Stomach (tissue), 4 donors: ENCODE measurements around the gene FEZ2.

Experiments used
- CTCF ChIP-seq, 7 experiments: fragments of 450-650 bp in 4 of 7; fragments of 200-600 bp in 3 of 7; sonication (generic) in 3 of 7; IDR thresholded peaks; one replicate each; pipeline ENCODE4 v1.5.1; 2016 to 2019; ENCODE audit warnings: antibody characterized with exemption in 7 of 7, control low read depth in 2 of 7, mild to moderate bottlenecking in 1 of 7
- EP300 ChIP-seq: sonication (generic); formaldehyde crosslinking; IDR thresholded peaks from one replicate; pipeline ENCODE4 v1.6.1; 2017; ENCODE audit warnings: antibody characterized with exemption
- POLR2A ChIP-seq, 4 donors: fragments of 450-650 bp; IDR thresholded peaks; one replicate each; pipeline ENCODE4 v1.6.1; 2016; ENCODE audit warnings: antibody characterized with exemption in 4 of 4, control low read depth in 2 of 4, mild to moderate bottlenecking in 1 of 4, moderate library complexity in 1 of 4
- POLR2AphosphoS5 ChIP-seq, 3 donors: sonication (generic); formaldehyde crosslinking; IDR thresholded peaks; one replicate each; pipeline ENCODE4 v1.6.1; 2016; ENCODE audit warnings: antibody characterized with exemption in 3 of 3

DNA sequence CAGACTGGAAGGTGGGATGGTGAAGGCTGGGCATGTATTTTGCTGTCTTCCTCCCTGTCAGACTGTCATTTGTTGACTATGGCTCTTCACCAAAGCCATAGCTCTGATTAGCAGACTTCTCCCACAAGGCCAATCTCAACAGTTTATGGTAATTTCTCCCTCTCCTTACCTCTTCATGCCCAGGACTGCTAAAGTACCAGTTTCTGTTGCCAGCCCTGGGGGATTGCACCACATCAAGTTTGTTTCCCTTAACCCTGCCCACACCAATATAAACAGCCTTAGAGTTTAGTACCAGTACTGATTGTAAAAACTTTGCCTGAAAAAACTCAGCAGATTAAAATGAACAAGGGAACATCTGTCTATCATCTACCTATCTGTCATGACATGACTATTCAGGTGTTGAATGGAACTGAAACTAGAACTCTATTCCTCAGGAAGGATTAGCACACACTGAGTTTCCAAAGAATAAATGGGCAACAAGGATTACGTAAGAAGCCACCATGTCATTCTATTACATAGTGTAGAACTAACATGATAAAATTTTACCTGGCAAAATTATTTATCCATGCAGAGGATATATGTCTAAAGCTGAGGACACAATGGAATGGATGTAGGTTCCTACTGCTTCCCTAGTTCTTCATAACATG is 13.7 kb downstream of the FEZ2 start:
- TF ChIP-seq CTCF (IDR thresholded peaks at IDR 0.05) (no peak), POLR2A (IDR thresholded peaks at IDR 0.05) (no peak), EP300 (no peak), POLR2AphosphoS5 (IDR thresholded peaks at IDR 0.05) (no peak)
